ENCODE data around the gene SIPA1L3. TPM values are rescaled to one million over a fixed set of nuclear protein-coding genes. Genes with fewer than 3 reads are reported as not detected.
A peak's percentile ranks its signal among the peaks of the same experiment; 100 is the strongest.

SIPA1L3 gene
- total and polyA plus RNA-seq, 9 of the 15 experiments (the other 6 are each of a cell fraction or from before 2014, with no cell fraction given): 0.01 to 6.1 (median 2.5) TPM

DNA sequence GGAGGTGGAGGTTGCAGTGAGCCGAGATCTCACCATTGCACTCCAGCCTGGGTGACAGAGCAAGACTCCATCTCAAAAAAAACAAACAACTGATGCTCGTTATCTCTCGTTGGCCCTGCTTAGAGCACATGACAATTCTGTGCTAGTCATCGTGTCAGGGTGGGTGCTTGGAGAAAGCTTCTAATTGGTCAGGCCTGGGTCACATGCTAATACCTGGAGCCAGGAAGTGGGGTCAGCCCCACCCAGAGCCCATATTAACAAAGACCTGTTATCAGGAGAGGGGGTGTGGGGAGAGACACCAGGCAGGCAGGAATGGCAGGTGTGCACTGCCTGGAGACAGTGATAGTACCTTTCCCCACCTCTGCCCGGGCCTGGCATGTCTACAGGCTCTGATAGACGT is 232.1 kb downstream of the SIPA1L3 start (continued):
- TF ChIP-seq, protein P1, sequence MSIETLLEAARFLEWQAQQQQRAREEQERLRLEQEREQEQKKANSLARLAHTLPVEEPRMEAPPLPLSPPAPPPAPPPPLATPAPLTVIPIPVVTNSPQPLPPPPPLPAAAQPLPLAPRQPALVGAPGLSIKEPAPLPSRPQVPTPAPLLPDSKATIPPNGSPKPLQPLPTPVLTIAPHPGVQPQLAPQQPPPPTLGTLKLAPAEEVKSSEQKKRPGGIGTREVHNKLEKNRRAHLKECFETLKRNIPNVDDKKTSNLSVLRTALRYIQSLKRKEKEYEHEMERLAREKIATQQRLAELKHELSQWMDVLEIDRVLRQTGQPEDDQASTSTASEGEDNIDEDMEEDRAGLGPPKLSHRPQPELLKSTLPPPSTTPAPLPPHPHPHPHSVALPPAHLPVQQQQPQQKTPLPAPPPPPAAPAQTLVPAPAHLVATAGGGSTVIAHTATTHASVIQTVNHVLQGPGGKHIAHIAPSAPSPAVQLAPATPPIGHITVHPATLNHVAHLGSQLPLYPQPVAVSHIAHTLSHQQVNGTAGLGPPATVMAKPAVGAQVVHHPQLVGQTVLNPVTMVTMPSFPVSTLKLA (conservative IDR thresholded peaks at IDR 0.05): 0 out of 4 replicates have a peak, but pooled peaks of 1 of the 2 experiments have one; percentile 20
- TF ChIP-seq ARID1B (IDR thresholded peaks at IDR 0.05) (0 out of 2 replicates have a peak, but pooled peaks have one; percentile 21), ZEB2 (IDR thresholded peaks at IDR 0.05) (peak; percentile 56; the same call in 1 of the 2 replicates), NFE2 (IDR thresholded peaks at IDR 0.05; ENCODE audit: low read depth) (peak; percentile 49; the same call in 1 of the 2 replicates), MAFF (IDR thresholded peaks at IDR 0.05; ENCODE audit: low read length) (peak; percentile 22; the same call in 1 of the 2 replicates), EP300 (IDR thresholded peaks at IDR 0.05; ENCODE audit: low read length) (0 out of 2 replicates have a peak, but pooled peaks have one; percentile 19), ZNF24 (IDR thresholded peaks at IDR 0.05) (peak; percentile 70), SETDB1 (IDR thresholded peaks at IDR 0.05; ENCODE audit: low read length) (no peak)
- TF ChIP-seq, protein P2, sequence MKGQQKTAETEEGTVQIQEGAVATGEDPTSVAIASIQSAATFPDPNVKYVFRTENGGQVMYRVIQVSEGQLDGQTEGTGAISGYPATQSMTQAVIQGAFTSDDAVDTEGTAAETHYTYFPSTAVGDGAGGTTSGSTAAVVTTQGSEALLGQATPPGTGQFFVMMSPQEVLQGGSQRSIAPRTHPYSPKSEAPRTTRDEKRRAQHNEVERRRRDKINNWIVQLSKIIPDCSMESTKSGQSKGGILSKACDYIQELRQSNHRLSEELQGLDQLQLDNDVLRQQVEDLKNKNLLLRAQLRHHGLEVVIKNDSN (CRISPR knock-in tag; IDR thresholded peaks at IDR 0.05): peak; percentile 83
- TF ChIP-seq, protein P3, sequence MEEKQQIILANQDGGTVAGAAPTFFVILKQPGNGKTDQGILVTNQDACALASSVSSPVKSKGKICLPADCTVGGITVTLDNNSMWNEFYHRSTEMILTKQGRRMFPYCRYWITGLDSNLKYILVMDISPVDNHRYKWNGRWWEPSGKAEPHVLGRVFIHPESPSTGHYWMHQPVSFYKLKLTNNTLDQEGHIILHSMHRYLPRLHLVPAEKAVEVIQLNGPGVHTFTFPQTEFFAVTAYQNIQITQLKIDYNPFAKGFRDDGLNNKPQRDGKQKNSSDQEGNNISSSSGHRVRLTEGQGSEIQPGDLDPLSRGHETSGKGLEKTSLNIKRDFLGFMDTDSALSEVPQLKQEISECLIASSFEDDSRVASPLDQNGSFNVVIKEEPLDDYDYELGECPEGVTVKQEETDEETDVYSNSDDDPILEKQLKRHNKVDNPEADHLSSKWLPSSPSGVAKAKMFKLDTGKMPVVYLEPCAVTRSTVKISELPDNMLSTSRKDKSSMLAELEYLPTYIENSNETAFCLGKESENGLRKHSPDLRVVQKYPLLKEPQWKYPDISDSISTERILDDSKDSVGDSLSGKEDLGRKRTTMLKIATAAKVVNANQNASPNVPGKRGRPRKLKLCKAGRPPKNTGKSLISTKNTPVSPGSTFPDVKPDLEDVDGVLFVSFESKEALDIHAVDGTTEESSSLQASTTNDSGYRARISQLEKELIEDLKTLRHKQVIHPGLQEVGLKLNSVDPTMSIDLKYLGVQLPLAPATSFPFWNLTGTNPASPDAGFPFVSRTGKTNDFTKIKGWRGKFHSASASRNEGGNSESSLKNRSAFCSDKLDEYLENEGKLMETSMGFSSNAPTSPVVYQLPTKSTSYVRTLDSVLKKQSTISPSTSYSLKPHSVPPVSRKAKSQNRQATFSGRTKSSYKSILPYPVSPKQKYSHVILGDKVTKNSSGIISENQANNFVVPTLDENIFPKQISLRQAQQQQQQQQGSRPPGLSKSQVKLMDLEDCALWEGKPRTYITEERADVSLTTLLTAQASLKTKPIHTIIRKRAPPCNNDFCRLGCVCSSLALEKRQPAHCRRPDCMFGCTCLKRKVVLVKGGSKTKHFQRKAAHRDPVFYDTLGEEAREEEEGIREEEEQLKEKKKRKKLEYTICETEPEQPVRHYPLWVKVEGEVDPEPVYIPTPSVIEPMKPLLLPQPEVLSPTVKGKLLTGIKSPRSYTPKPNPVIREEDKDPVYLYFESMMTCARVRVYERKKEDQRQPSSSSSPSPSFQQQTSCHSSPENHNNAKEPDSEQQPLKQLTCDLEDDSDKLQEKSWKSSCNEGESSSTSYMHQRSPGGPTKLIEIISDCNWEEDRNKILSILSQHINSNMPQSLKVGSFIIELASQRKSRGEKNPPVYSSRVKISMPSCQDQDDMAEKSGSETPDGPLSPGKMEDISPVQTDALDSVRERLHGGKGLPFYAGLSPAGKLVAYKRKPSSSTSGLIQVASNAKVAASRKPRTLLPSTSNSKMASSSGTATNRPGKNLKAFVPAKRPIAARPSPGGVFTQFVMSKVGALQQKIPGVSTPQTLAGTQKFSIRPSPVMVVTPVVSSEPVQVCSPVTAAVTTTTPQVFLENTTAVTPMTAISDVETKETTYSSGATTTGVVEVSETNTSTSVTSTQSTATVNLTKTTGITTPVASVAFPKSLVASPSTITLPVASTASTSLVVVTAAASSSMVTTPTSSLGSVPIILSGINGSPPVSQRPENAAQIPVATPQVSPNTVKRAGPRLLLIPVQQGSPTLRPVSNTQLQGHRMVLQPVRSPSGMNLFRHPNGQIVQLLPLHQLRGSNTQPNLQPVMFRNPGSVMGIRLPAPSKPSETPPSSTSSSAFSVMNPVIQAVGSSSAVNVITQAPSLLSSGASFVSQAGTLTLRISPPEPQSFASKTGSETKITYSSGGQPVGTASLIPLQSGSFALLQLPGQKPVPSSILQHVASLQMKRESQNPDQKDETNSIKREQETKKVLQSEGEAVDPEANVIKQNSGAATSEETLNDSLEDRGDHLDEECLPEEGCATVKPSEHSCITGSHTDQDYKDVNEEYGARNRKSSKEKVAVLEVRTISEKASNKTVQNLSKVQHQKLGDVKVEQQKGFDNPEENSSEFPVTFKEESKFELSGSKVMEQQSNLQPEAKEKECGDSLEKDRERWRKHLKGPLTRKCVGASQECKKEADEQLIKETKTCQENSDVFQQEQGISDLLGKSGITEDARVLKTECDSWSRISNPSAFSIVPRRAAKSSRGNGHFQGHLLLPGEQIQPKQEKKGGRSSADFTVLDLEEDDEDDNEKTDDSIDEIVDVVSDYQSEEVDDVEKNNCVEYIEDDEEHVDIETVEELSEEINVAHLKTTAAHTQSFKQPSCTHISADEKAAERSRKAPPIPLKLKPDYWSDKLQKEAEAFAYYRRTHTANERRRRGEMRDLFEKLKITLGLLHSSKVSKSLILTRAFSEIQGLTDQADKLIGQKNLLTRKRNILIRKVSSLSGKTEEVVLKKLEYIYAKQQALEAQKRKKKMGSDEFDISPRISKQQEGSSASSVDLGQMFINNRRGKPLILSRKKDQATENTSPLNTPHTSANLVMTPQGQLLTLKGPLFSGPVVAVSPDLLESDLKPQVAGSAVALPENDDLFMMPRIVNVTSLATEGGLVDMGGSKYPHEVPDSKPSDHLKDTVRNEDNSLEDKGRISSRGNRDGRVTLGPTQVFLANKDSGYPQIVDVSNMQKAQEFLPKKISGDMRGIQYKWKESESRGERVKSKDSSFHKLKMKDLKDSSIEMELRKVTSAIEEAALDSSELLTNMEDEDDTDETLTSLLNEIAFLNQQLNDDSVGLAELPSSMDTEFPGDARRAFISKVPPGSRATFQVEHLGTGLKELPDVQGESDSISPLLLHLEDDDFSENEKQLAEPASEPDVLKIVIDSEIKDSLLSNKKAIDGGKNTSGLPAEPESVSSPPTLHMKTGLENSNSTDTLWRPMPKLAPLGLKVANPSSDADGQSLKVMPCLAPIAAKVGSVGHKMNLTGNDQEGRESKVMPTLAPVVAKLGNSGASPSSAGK (IDR thresholded peaks at IDR 0.05): peak; percentile 92
- TF ChIP-seq, protein P4, sequence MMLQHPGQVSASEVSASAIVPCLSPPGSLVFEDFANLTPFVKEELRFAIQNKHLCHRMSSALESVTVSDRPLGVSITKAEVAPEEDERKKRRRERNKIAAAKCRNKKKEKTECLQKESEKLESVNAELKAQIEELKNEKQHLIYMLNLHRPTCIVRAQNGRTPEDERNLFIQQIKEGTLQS (IDR thresholded peaks at IDR 0.05): peak; percentile 29; the same call in 1 of the 2 replicates
- TF ChIP-seq, protein P4 (CRISPR knock-in tag; conservative IDR thresholded peaks at IDR 0.05): no peak
- TF ChIP-seq, protein P5, sequence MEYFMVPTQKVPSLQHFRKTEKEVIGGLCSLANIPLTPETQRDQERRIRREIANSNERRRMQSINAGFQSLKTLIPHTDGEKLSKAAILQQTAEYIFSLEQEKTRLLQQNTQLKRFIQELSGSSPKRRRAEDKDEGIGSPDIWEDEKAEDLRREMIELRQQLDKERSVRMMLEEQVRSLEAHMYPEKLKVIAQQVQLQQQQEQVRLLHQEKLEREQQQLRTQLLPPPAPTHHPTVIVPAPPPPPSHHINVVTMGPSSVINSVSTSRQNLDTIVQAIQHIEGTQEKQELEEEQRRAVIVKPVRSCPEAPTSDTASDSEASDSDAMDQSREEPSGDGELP (CRISPR knock-in tag; IDR thresholded peaks at IDR 0.05; ENCODE audit: borderline replicate concordance): peak; percentile 20; the same call in 1 of the 2 replicates

Measured in K562 (cell line).